ENCODE results near the gene MLEC.

MLEC gene

GRCh38 chr12:120692524-120693033 is 5.6 kb downstream of the MLEC start:
- DNase-seq (ENCODE audit: low read depth in 3 of 3), result no peak

- DNase-seq (ENCODE audit: low read depth in 3 of 3), result no peak
Observed at GRCh38 chr12:120693848-120694247, 6.9 kb downstream of the MLEC start.

- no peak for DNase-seq (ENCODE audit: low read depth in 3 of 3)
Observed at GRCh38 chr12:120696626-120697025, 9.7 kb downstream of the MLEC start.

GRCh38 chr12:120697344-120697743 is 10.4 kb downstream of the MLEC start:
- DNase-seq (ENCODE audit: low read depth in 3 of 3), result no peak

- no peak for DNase-seq (ENCODE audit: low read depth in 3 of 3)
Observed at GRCh38 chr12:120698665-120699064, 11.7 kb downstream of the MLEC start.

GRCh38 chr12:120699553-120699952 is 12.6 kb downstream of the MLEC start:
- no peak for DNase-seq (ENCODE audit: low read depth in 3 of 3)

GRCh38 chr12:120700886-120701285 is 13.9 kb downstream of the MLEC start:
- DNase-seq (ENCODE audit: low read depth in 3 of 3), result no peak

- DNase-seq (ENCODE audit: low read depth in 3 of 3), result no peak
Observed at GRCh38 chr12:120702637-120703036, 15.7 kb downstream of the MLEC start.

- DNase-seq (ENCODE audit: low read depth in 3 of 3), result no peak
Observed at GRCh38 chr12:120703311-120703942, 16.5 kb downstream of the MLEC start.

- no peak for DNase-seq (ENCODE audit: low read depth in 3 of 3)
Observed at GRCh38 chr12:120705618-120706017, 18.7 kb downstream of the MLEC start.

- DNase-seq (ENCODE audit: low read depth in 3 of 3), result no peak
Observed at GRCh38 chr12:120706029-120706428, 19.1 kb downstream of the MLEC start.

- no peak for DNase-seq (ENCODE audit: low read depth in 3 of 3)
Observed at GRCh38 chr12:120708651-120709050, 21.7 kb downstream of the MLEC start.

GRCh38 chr12:120710031-120710804 is 23.3 kb downstream of the MLEC start, which contains the start of gene UNC119B:
Gene UNC119B, plus strand, starts transcription at chr12:120710458. Its CDS starts 17 bp downstream, at chr12:120710475.
- DNase-seq (ENCODE audit: low read depth in 3 of 3), result peak; percentile 51 to 71 (median 52)

GRCh38 chr12:120710805-120711296 is 23.9 kb downstream of the MLEC start:
- DNase-seq (ENCODE audit: low read depth in 3 of 3), result no peak

GRCh38 chr12:120711411-120711810 is 24.5 kb downstream of the MLEC start:
- DNase-seq (ENCODE audit: low read depth in 3 of 3), result no peak

- DNase-seq (ENCODE audit: low read depth in 3 of 3), result no peak
Observed at GRCh38 chr12:120712610-120713009, 25.7 kb downstream of the MLEC start.

GRCh38 chr12:120713861-120714482 is 27.0 kb downstream of the MLEC start:
- DNase-seq (ENCODE audit: low read depth in 3 of 3), result peak; percentile 34 to 85 (median 72)

- DNase-seq (ENCODE audit: low read depth in 3 of 3), result no peak
Observed at GRCh38 chr12:120718055-120718454, 31.1 kb downstream of the MLEC start.

GRCh38 chr12:120719072-120719471 is 32.1 kb downstream of the MLEC start:
- no peak for DNase-seq (ENCODE audit: low read depth in 3 of 3)

GRCh38 chr12:120719496-120720233 is 32.7 kb downstream of the MLEC start:
- DNase-seq (ENCODE audit: low read depth in 3 of 3), result no peak

GRCh38 chr12:120720234-120720986 is 33.5 kb downstream of the MLEC start:
- DNase-seq (ENCODE audit: low read depth in 3 of 3), result no peak

All from stimulated activated CD4-positive, alpha-beta T cell treated with anti-CD3 and anti-CD28 coated beads, TNF-alpha, amount 100 ng/mL, for 48 hours (primary cell).